Smooth muscle cell (in vitro differentiated cells): ENCODE data around the gene ZNF41. TPM values are rescaled to one million over a fixed set of nuclear protein-coding genes. Genes with fewer than 3 reads are reported as not detected.

ENCODE experiments used
- DNase-seq: peaks from one replicate; lab custom pipeline; 2025; ENCODE audit not compliant: unreplicated experiment; lab: John Stamatoyannopoulos, UW
- H2AFZ ChIP-seq: fragments of 200-600 bp; sonication (generic); 2 replicates; pipeline ENCODE4 v1.6.0; 2016; ENCODE audit warnings: antibody characterized with exemption, low read depth, mild to moderate bottlenecking
- H3F3A ChIP-seq: fragments of 200-600 bp; sonication (generic); 2 replicates; pipeline ENCODE4 v1.6.0; 2017; ENCODE audit warnings: antibody characterized with exemption, low read depth
- H3K27ac ChIP-seq: fragments of 200-600 bp; sonication (generic); 2 replicates; pipeline ENCODE4 v1.5.1; 2016; ENCODE audit warnings: low read depth, mild to moderate bottlenecking
- H3K27me3 ChIP-seq: fragments of 200-600 bp; sonication (generic); 2 replicates; pipeline ENCODE4 v1.6.1; 2016; ENCODE audit warnings: low read depth, mild to moderate bottlenecking
- H3K36me3 ChIP-seq: fragments of 200-600 bp; sonication (generic); 2 replicates; pipeline ENCODE4 v1.5.1; 2016; ENCODE audit warnings: low read depth
- H3K4me1 ChIP-seq: fragments of 200-600 bp; sonication (generic); 2 replicates; pipeline ENCODE4 v1.5.1; 2016; ENCODE audit warnings: low read depth
- H3K4me2 ChIP-seq: fragments of 200-600 bp; sonication (generic); 2 replicates; pipeline ENCODE4 v1.6.0; 2016; ENCODE audit warnings: mild to moderate bottlenecking
- H3K4me3 ChIP-seq: fragments of 200-600 bp; sonication (generic); 2 replicates; pipeline ENCODE4 v1.5.1; 2016; ENCODE audit warnings: mild to moderate bottlenecking
- H3K79me2 ChIP-seq: fragments of 200-600 bp; sonication (generic); 2 replicates; pipeline ENCODE4 v1.6.0; 2016; ENCODE audit warnings: low read depth, mild to moderate bottlenecking
- H3K9ac ChIP-seq: fragments of 200-600 bp; sonication (generic); 2 replicates; pipeline ENCODE4 v1.6.0; 2016; ENCODE audit warnings: low read depth
- H3K9me3 ChIP-seq: fragments of 200-600 bp; sonication (generic); replicated peaks from 2 replicates; pipeline ENCODE4 v1.5.1; 2016; ENCODE audit warnings: low read depth
- H4K20me1 ChIP-seq: fragments of 200-600 bp; sonication (generic); 2 replicates; pipeline ENCODE4 v1.6.0; 2016; ENCODE audit warnings: low read depth
- WGBS: methylation state at CpG from one replicate; pipeline ENCODE4 v1.1.7; 2016; ENCODE audit warnings: low lambda C conversion rate; 5-methylcytosine and 5-hydroxymethylcytosine counted together
- polyA plus RNA-seq: library from polyadenylated mRNA; unstranded; fragments of >200 nt; fragmentation: Nextera tagmentation; extraction: Ambion mirVana; gene quantifications from 2 replicates; pipeline ENCODE4 v1.2.1, GENCODE V29; 2016
- total RNA-seq: library from RNA; depleted of rRNA; stranded (reverse); fragments of >200 nt; gene quantifications from 2 replicates; pipeline ENCODE4 v1.2.3, GENCODE V29; 2014
- TF ChIP-seq, protein P1 (sequence below): fragments of 200-600 bp; sonication (generic); IDR thresholded peaks from 2 replicates; pipeline ENCODE4 v1.5.1; 2017; ENCODE audit warnings: borderline replicate concordance, mild to moderate bottlenecking, antibody characterized with exemption; ENCODE audit not compliant: insufficient read depth, poor library complexity, severe bottlenecking

The ZNF41 gene
- total and polyA plus RNA-seq, 2 experiments from 2014 or later: 4.6 TPM

DNA sequence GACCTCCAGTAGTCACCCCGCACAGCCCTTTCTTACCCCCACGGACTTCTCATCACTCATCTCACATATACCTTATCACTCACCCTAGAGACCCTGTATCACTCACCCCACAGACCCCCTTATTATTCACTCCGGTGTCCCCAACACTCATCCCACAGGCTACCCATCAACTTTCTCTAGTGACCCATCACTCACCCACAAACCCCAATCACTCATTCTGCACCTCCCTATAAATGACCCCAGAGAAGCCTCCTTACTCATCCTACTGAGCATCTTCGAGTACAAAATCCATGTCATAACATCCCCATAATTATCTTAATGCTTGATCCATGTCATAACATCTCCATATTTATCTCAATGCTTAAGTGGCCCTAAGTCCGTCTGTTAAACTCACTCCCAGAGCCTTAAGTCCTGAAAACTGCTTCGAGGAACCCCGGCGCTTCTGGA lies 934 bp downstream of the ZNF41 start:
- H3K27me3 ChIP-seq: no peaks in the 10 kb centered on the region

DNA sequence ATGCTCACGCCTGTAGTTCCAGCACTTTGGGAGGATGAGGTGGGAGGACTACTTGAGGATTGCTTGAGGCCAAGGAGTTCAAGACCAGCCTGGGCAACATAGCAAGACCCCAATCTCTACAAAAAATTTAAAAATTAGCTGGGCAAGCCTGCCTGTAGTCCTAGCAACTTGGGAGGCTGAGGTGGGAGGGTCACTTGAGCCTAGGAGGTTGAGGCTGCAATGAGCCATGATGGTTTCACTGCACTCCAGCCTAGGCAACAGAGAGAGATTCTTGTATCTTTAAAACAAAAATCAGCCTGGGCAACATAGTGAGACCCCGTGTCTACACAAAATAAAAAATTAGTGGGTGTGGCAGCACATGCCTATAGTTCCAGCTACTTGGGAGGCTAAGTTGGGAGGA lies 1.9 kb downstream of the ZNF41 start:
- DNase-seq: no peak
- H3K27me3 ChIP-seq: no peaks in the 10 kb centered on the region
- no peak overlapping the region for H3K4me3 ChIP-seq
- no peak overlapping the region for H2AFZ ChIP-seq
- no peaks in the 10 kb centered on the region for H4K20me1 ChIP-seq
- 80% methylated on average over 2 of the region's 2 CpGs for WGBS
- no peaks in the 10 kb centered on the region for H3K9me3 ChIP-seq
- H3K79me2 ChIP-seq: peaks cover 17% of the 10 kb centered on the region
- TF ChIP-seq, protein P1, sequence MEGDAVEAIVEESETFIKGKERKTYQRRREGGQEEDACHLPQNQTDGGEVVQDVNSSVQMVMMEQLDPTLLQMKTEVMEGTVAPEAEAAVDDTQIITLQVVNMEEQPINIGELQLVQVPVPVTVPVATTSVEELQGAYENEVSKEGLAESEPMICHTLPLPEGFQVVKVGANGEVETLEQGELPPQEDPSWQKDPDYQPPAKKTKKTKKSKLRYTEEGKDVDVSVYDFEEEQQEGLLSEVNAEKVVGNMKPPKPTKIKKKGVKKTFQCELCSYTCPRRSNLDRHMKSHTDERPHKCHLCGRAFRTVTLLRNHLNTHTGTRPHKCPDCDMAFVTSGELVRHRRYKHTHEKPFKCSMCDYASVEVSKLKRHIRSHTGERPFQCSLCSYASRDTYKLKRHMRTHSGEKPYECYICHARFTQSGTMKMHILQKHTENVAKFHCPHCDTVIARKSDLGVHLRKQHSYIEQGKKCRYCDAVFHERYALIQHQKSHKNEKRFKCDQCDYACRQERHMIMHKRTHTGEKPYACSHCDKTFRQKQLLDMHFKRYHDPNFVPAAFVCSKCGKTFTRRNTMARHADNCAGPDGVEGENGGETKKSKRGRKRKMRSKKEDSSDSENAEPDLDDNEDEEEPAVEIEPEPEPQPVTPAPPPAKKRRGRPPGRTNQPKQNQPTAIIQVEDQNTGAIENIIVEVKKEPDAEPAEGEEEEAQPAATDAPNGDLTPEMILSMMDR: no peak
- no peak overlapping the region for H3K27ac ChIP-seq
- H3F3A ChIP-seq: no peaks in the 10 kb centered on the region
- H3K4me1 ChIP-seq: no peaks in the 10 kb centered on the region
- no peaks in the 10 kb centered on the region for H3K36me3 ChIP-seq
- no peak overlapping the region for H3K4me2 ChIP-seq
- H3K9ac ChIP-seq: no peak overlapping the region

More for the DNA sequence above, 934 bp downstream of the ZNF41 start:
- TF ChIP-seq, protein P1: no peak
- Histone ChIP-seq H3K9ac (peak overlapping the region; percentile 85), H3K4me1 (no peaks in the 10 kb centered on the region), H4K20me1 (no peaks in the 10 kb centered on the region), H3F3A (no peaks in the 10 kb centered on the region), H2AFZ (peak overlapping the region; percentile 78), H3K36me3 (no peaks in the 10 kb centered on the region), H3K9me3 (no peaks in the 10 kb centered on the region), H3K27ac (peak overlapping the region; percentile 82), H3K79me2 (peaks cover 17% of the 10 kb centered on the region), H3K4me3 (peak overlapping the region; percentile 81), H3K4me2 (peak overlapping the region; percentile 86)
- DNase-seq: no peak
- WGBS: 51% methylated on average over 8 of the region's 8 CpGs

DNA sequence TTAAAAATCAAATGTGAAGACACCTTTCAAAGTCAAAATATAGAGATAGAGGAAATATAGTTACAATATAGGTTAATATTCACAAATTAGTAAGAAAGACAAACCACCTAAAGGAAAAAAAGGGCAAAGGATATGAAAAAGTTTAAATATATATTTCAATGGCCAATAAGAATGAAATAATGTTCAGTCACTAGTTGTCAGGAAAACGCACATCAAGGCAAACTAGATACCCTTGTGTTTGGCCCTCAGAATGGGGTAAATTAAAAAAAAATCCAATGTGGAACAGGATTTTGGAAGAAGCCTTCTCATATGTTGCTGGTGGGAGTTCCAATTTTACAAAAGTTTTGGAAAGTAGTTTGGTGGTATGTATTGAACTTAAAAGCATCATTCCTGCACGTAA lies 2.4 kb downstream of the ZNF41 start:
- no peak overlapping the region for H3K4me3 ChIP-seq
- no peaks in the 10 kb centered on the region for H3K27me3 ChIP-seq
- no peak overlapping the region for H2AFZ ChIP-seq
- no peaks in the 10 kb centered on the region for H4K20me1 ChIP-seq
- H3K4me1 ChIP-seq: no peaks in the 10 kb centered on the region
- no peaks in the 10 kb centered on the region for H3F3A ChIP-seq
- H3K9ac ChIP-seq: no peak overlapping the region
- H3K79me2 ChIP-seq: peaks cover 21% of the 10 kb centered on the region
- no peak overlapping the region for H3K4me2 ChIP-seq
- H3K9me3 ChIP-seq: no peaks in the 10 kb centered on the region
- WGBS: 24% methylated on average over 2 of the region's 2 CpGs
- TF ChIP-seq, protein P1: no peak
- H3K27ac ChIP-seq: no peak overlapping the region
- H3K36me3 ChIP-seq: no peaks in the 10 kb centered on the region
- DNase-seq: no peak

DNA sequence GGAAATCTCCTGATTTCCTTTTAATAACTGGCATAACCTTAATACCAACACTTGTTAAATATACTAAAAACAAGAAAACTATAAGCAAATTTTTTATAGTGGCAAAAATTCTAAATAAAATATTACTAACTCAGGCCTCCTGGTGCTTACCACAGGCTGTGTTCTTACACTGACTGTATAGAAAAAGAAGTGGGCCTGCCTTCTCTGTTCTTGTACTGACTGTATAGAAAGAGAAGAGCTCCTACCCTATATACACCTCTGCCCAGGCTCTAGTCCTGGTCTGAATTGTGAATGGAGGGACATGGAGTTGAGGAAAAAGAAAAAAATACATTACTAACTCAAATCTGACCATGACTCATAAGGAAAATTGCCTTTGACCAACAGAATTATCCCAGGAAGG lies 7.5 kb downstream of the ZNF41 start:
- peaks cover 12% of the 10 kb centered on the region for H3K79me2 ChIP-seq
- H3K27me3 ChIP-seq: no peaks in the 10 kb centered on the region
- TF ChIP-seq, protein P1: no peak

More for the DNA sequence above, 7.5 kb downstream of the ZNF41 start:
- H3K4me2 ChIP-seq: no peak overlapping the region
- no peak overlapping the region for H2AFZ ChIP-seq
- H3K4me1 ChIP-seq: no peaks in the 10 kb centered on the region
- H3F3A ChIP-seq: no peaks in the 10 kb centered on the region
- H3K9me3 ChIP-seq: no peaks in the 10 kb centered on the region
- no peaks in the 10 kb centered on the region for H3K36me3 ChIP-seq
- DNase-seq: no peak
- H3K27ac ChIP-seq: no peak overlapping the region
- H3K4me3 ChIP-seq: no peak overlapping the region
- no peak overlapping the region for H3K9ac ChIP-seq
- H4K20me1 ChIP-seq: no peaks in the 10 kb centered on the region
